Fibroblast of lung (primary cell): ENCODE measurements around the gene TSGA10IP. TPM values are rescaled to one million over a fixed set of nuclear protein-coding genes. Genes with fewer than 3 reads are reported as not detected.

Experiments
- DNase-seq, 2 donors: peaks; one replicate each; pipeline versions ENCODE4 v3.0.0 to v3.0.0-alpha.2; 2010; ENCODE audit warnings: low read depth in 2 of 2
- H2AFZ ChIP-seq: 2 replicates; pipeline ENCODE4 v1.5.1; 2012; ENCODE audit warnings: low read length, control low read depth, inconsistent platforms
- H3K27ac ChIP-seq: 2 replicates; pipeline ENCODE4 v1.5.1; 2011; ENCODE audit warnings: low read length, control low read depth; ENCODE audit not compliant: insufficient read depth
- H3K27me3 ChIP-seq: 2 replicates; pipeline ENCODE4 v1.5.1; 2011; ENCODE audit warnings: mild to moderate bottlenecking, low read length; ENCODE audit not compliant: control insufficient read depth, insufficient read depth
- H3K36me3 ChIP-seq: 2 replicates; pipeline ENCODE4 v1.5.1; 2011; ENCODE audit warnings: low read length; ENCODE audit not compliant: control insufficient read depth, insufficient read depth
- H3K4me1 ChIP-seq: 2 replicates; pipeline ENCODE4 v1.5.1; 2011; ENCODE audit warnings: low read length; ENCODE audit not compliant: control insufficient read depth, insufficient read depth; ENCODE audit errors: extremely low read depth
- H3K4me2 ChIP-seq: 2 replicates; pipeline ENCODE4 v1.5.1; 2011; ENCODE audit warnings: low read length, control low read depth; ENCODE audit not compliant: insufficient read depth; ENCODE audit errors: extremely low read depth
- H3K4me3 ChIP-seq, 4 experiments: fragments of 200-600 bp in 1 of 4; sonication (generic) in 1 of 4; replicated peaks in 1 of 4; 2 replicates each; pipeline ENCODE4 v1.5.1; 2011 to 2016; ENCODE audit warnings: low read length in 4 of 4, low read depth in 3 of 4, mild to moderate bottlenecking in 3 of 4, control low read depth in 2 of 4, inconsistent platforms in 1 of 4, mixed read lengths in 1 of 4; ENCODE audit not compliant: insufficient read depth in 1 of 4; ENCODE audit errors: control extremely low read depth in 1 of 4
- H3K79me2 ChIP-seq: 2 replicates; pipeline ENCODE4 v1.5.1; 2012; ENCODE audit warnings: mild to moderate bottlenecking, low read length, inconsistent platforms; ENCODE audit not compliant: control insufficient read depth, insufficient read depth
- H3K9ac ChIP-seq: 2 replicates; pipeline ENCODE4 v1.5.1; 2011; ENCODE audit warnings: mild to moderate bottlenecking, low read length, control low read depth; ENCODE audit not compliant: insufficient read depth
- H3K9me3 ChIP-seq: 2 replicates; pipeline ENCODE4 v1.5.1; 2012; ENCODE audit warnings: low read depth, low read length; ENCODE audit not compliant: control insufficient read depth, insufficient read depth
- H4K20me1 ChIP-seq: 2 replicates; pipeline ENCODE4 v1.5.1; 2011; ENCODE audit warnings: low read length; ENCODE audit not compliant: control insufficient read depth, insufficient read depth; ENCODE audit errors: extremely low read depth
- CTCF ChIP-seq, 2 donors: IDR thresholded peaks in 1 of 2; conservative IDR thresholded peaks in 1 of 2; 1 replicate in 1 of 2; 2 replicates in 1 of 2; pipeline ENCODE4 v1.5.1; 2011 to 2012; ENCODE audit warnings: low read length in 2 of 2, control low read depth in 1 of 2, inconsistent platforms in 1 of 2, low read depth in 1 of 2, mild to moderate bottlenecking in 1 of 2
- EZH2 ChIP-seq: IDR thresholded peaks from 2 replicates; pipeline ENCODE4 v1.5.1; 2012; ENCODE audit warnings: low read length, control low read depth, mild to moderate bottlenecking; ENCODE audit errors: missing control alignments
- polyA plus RNA-seq, 2 donors: library from polyadenylated mRNA; depleted of rRNA in 1 of 2; stranded (reverse) in 1 of 2; unstranded in 1 of 2; fragments of >200 nt; gene quantifications; 2 replicates each; pipeline ENCODE4 v1.2.1, GENCODE V29; 2011 to 2012; ENCODE audit warnings: missing spikeins in 1 of 2
- total RNA-seq: library from RNA; depleted of rRNA; stranded (reverse); fragments of >200 nt; gene quantifications from 2 replicates; pipeline ENCODE4 v1.2.1, GENCODE V29; 2014

TSGA10IP gene
- total and polyA plus RNA-seq, 2 donors (not counting 1 experiment from before 2014, with no cell fraction given) = 0.17 TPM; not detected in 1

- Histone ChIP-seq H2AFZ (no peak overlapping the region), H3K9me3 (no peaks in the 10 kb centered on the region), H3K79me2 (no peaks in the 10 kb centered on the region), H3K36me3 (no peaks in the 10 kb centered on the region), H3K27ac (no peak overlapping the region), H4K20me1 (no peaks in the 10 kb centered on the region), H3K27me3 (no peaks in the 10 kb centered on the region), H3K4me3 (no peak overlapping the region), H3K4me2 (no peak overlapping the region), H3K4me1 (no peaks in the 10 kb centered on the region), H3K9ac (no peak overlapping the region)
- DNase-seq = peak in 1 of 2 donors; percentile 24
- TF ChIP-seq EZH2 = no peak
- no peak for TF ChIP-seq CTCF (conservative IDR thresholded peaks at IDR 0.05 in 1 of 2, IDR thresholded peaks at IDR 0.05 in 1 of 2; ENCODE audit: low read depth in 1 of 2, low read length in 2 of 2)
Observed at GRCh38 chr11:65932558-65932919, 12.7 kb upstream of the TSGA10IP start.

GRCh38 chr11:65934014-65934413 is 11.3 kb upstream of the TSGA10IP start:
- Histone ChIP-seq H3K4me2 (no peak overlapping the region), H3K9ac (no peak overlapping the region), H4K20me1 (no peaks in the 10 kb centered on the region), H3K4me3 (no peak overlapping the region), H2AFZ (no peak overlapping the region), H3K9me3 (no peaks in the 10 kb centered on the region), H3K27ac (no peak overlapping the region), H3K79me2 (no peaks in the 10 kb centered on the region), H3K27me3 (no peaks in the 10 kb centered on the region), H3K36me3 (no peaks in the 10 kb centered on the region), H3K4me1 (no peaks in the 10 kb centered on the region)
- DNase-seq = peak in 1 of 2 donors; percentile 80
- TF ChIP-seq EZH2 = no peak
- TF ChIP-seq CTCF (conservative IDR thresholded peaks at IDR 0.05 in 1 of 2, IDR thresholded peaks at IDR 0.05 in 1 of 2; ENCODE audit: low read depth in 1 of 2, low read length in 2 of 2) = no peak

- H3K9ac ChIP-seq = no peak overlapping the region
- H3K27ac ChIP-seq = no peak overlapping the region
- H3K4me2 ChIP-seq = no peak overlapping the region
- TF ChIP-seq CTCF (conservative IDR thresholded peaks at IDR 0.05 in 1 of 2, IDR thresholded peaks at IDR 0.05 in 1 of 2; ENCODE audit: low read depth in 1 of 2, low read length in 2 of 2) = no peak
- no peak for TF ChIP-seq EZH2
- no peak overlapping the region for H3K4me3 ChIP-seq
- H3K9me3 ChIP-seq = no peaks in the 10 kb centered on the region
- H3K4me1 ChIP-seq = peaks cover 5% of the 10 kb centered on the region
- H3K36me3 ChIP-seq = no peaks in the 10 kb centered on the region
- H3K27me3 ChIP-seq = no peaks in the 10 kb centered on the region
- no peaks in the 10 kb centered on the region for H3K79me2 ChIP-seq
- DNase-seq = no peak
- H2AFZ ChIP-seq = no peak overlapping the region
- no peaks in the 10 kb centered on the region for H4K20me1 ChIP-seq
Observed at GRCh38 chr11:65937766-65938165, 7.5 kb upstream of the TSGA10IP start.
